Measurements from ENCODE around the gene RGS1. TPM values are rescaled to one million over a fixed set of nuclear protein-coding genes. Genes with fewer than 3 reads are reported as not detected.

Gene RGS1
- polyA plus RNA-seq, 3 donors = 2.4 to 17.7 (median 15.7) TPM

GRCh38 chr1:192601143-192601542 lies 25.6 kb downstream of the RGS1 start:
- peaks cover 4% of the 10 kb centered on the region for H3K4me1 Mint-ChIP-seq
- Histone ChIP-seq H2AFZ (ENCODE audit: insufficient read depth, low read depth, low read length, poor library complexity, severe bottlenecking) (no peak overlapping the region), H3K36me3 (replicated peaks in 1 of 2; ENCODE audit: control insufficient read depth in 1 of 2, insufficient read depth in 2 of 2, low read length in 2 of 2) (no peaks in the 10 kb centered on the region), H3K9ac (ENCODE audit: insufficient read depth, low read length, poor library complexity, severe bottlenecking) (no peak overlapping the region), H3K4me1 (ENCODE audit: control insufficient read depth in 1 of 2, insufficient read depth in 2 of 2, low read length in 2 of 2) (peaks cover 4 to 6% of the 10 kb centered on the region in 2 donors), H4K20me1 (ENCODE audit: insufficient read depth, low read length) (no peaks in the 10 kb centered on the region), H3K9me3 (replicated peaks in 1 of 2; ENCODE audit: control insufficient read depth in 1 of 2, insufficient read depth in 1 of 2, low read length in 2 of 2) (no peaks in the 10 kb centered on the region), H3K27ac (ENCODE audit: low read depth in 1 of 2, low read length in 2 of 2) (no peak overlapping the region), H3K4me3 (replicated peaks in 1 of 3; ENCODE audit: low read depth in 2 of 3, low read length in 3 of 3) (no peak overlapping the region), H3K4me2 (replicated peaks; ENCODE audit: extremely low read depth, low read length, poor library complexity, severe bottlenecking) (no peak overlapping the region), H3K27me3 (ENCODE audit: control insufficient read depth in 2 of 2, insufficient read depth in 2 of 2, low read length in 2 of 2) (no peaks in the 10 kb centered on the region), H3K79me2 (ENCODE audit: insufficient read depth, low read length) (no peaks in the 10 kb centered on the region)
- peak overlapping the region in 1 of 7 donors; percentile 61 for H3K27ac Mint-ChIP-seq
- H3K4me3 Mint-ChIP-seq = no peak overlapping the region
- TF ChIP-seq, protein P1, sequence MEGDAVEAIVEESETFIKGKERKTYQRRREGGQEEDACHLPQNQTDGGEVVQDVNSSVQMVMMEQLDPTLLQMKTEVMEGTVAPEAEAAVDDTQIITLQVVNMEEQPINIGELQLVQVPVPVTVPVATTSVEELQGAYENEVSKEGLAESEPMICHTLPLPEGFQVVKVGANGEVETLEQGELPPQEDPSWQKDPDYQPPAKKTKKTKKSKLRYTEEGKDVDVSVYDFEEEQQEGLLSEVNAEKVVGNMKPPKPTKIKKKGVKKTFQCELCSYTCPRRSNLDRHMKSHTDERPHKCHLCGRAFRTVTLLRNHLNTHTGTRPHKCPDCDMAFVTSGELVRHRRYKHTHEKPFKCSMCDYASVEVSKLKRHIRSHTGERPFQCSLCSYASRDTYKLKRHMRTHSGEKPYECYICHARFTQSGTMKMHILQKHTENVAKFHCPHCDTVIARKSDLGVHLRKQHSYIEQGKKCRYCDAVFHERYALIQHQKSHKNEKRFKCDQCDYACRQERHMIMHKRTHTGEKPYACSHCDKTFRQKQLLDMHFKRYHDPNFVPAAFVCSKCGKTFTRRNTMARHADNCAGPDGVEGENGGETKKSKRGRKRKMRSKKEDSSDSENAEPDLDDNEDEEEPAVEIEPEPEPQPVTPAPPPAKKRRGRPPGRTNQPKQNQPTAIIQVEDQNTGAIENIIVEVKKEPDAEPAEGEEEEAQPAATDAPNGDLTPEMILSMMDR (IDR thresholded peaks at IDR 0.05) = no peak
- H3K27me3 Mint-ChIP-seq (ENCODE audit: low read depth in 3 of 3) = peaks cover 0 to 2% (median 0%) of the 10 kb centered on the region in 3 donors
- DNase-seq = no peak
- no peaks in the 10 kb centered on the region for H3K9me3 Mint-ChIP-seq
- no CpG with 5 or more reads among the region's 1 CpG for WGBS (ENCODE audit: insufficient coverage)
- intact Hi-C loops (cut with micrococcal nuclease) = loop anchor here (10.0 kb wide), 3 partner anchors 86 to 344 kb away; partner anchors contain the start of gene RGS2 (in 1 of the 2)
- no peaks in the 10 kb centered on the region for H3K36me3 Mint-ChIP-seq

DNA sequence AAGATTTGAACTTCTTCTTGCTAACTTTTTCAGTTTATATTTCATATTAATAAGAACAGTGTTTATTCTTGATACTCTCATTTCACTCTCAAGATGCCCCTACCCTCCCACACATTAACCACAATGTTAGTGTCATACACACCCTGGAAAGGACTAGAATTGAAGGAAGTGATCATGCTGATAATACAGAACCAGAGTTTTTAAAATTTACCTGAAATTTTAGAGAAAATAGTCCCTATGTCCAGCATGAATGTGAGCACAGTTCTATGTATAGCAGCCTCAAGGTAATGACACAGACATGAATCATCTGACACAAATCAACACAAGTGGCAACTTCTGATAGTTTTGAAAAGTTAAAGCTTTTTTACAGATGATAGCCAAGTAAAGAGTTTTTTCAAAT lies 26.0 kb downstream of the RGS1 start:
- Mint-ChIP-seq H3K9me3 (no peaks in the 10 kb centered on the region), H3K27me3 (ENCODE audit: low read depth in 3 of 3) (peaks cover 0 to 2% (median 0%) of the 10 kb centered on the region in 3 donors), H3K4me1 (peaks cover 4% of the 10 kb centered on the region), H3K4me3 (no peak overlapping the region), H3K36me3 (no peaks in the 10 kb centered on the region), H3K27ac (peak overlapping the region in 1 of 7 donors; percentile 24)
- DNase-seq = no peak
- no peaks in the 10 kb centered on the region for H3K36me3 ChIP-seq (replicated peaks in 1 of 2; ENCODE audit: control insufficient read depth in 1 of 2, insufficient read depth in 2 of 2, low read length in 2 of 2)
- no peak overlapping the region for H3K4me2 ChIP-seq (replicated peaks; ENCODE audit: extremely low read depth, low read length, poor library complexity, severe bottlenecking)
- no peak overlapping the region for H3K4me3 ChIP-seq (replicated peaks in 1 of 3; ENCODE audit: low read depth in 2 of 3, low read length in 3 of 3)
- no peak overlapping the region for H3K27ac ChIP-seq (ENCODE audit: low read depth in 1 of 2, low read length in 2 of 2)
- no peaks in the 10 kb centered on the region for H3K9me3 ChIP-seq (replicated peaks in 1 of 2; ENCODE audit: control insufficient read depth in 1 of 2, insufficient read depth in 1 of 2, low read length in 2 of 2)
- H3K79me2 ChIP-seq (ENCODE audit: insufficient read depth, low read length) = no peaks in the 10 kb centered on the region
- intact Hi-C loops (cut with micrococcal nuclease) = loop anchor here (10.0 kb wide), 3 partner anchors 87 to 343 kb away; partner anchors contain the start of gene RGS2 (in 1 of the 2)
- no peaks in the 10 kb centered on the region for H4K20me1 ChIP-seq (ENCODE audit: insufficient read depth, low read length)
- no peaks in the 10 kb centered on the region for H3K27me3 ChIP-seq (ENCODE audit: control insufficient read depth in 2 of 2, insufficient read depth in 2 of 2, low read length in 2 of 2)
- no peak overlapping the region for H2AFZ ChIP-seq (ENCODE audit: insufficient read depth, low read depth, low read length, poor library complexity, severe bottlenecking)
- no peak overlapping the region for H3K9ac ChIP-seq (ENCODE audit: insufficient read depth, low read length, poor library complexity, severe bottlenecking)
- TF ChIP-seq, protein P1 (IDR thresholded peaks at IDR 0.05) = no peak
- peaks cover 4 to 6% of the 10 kb centered on the region in 2 donors for H3K4me1 ChIP-seq (ENCODE audit: control insufficient read depth in 1 of 2, insufficient read depth in 2 of 2, low read length in 2 of 2)

All from CD14-positive monocyte (primary cell).